ENCODE measurements around the gene DICER1.

Gene DICER1

DNA sequence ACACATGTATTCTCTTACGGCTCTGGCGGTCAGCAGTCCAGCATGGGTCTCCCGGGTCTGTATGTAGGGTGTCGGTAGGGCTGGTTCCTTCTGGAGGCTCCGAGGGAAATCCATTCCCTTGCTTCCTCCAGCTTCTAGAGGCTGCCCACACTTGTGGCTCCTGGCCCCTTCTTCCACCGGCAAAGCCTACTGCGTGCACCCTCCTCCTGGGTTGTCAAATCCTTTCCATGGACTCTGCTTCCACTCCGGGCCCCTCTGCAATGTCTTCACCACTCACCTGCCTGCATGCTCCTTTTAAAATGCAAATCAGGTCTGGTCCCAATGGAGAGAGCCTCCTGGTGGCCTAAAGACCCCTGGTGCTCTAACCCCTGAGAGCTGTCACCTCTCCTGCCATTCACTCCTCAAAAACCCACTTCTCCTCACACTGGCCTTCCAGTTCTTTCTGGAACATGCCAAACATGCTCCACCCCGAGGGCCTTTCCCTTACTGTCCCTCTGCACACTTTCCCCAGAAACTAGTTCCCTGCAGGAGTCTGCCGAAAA lies 108.5 kb downstream of the DICER1 start:
- H3K4me3 ChIP-seq (ENCODE audit: low read length) = no peak overlapping the region
- H3K4me1 ChIP-seq (ENCODE audit: insufficient read depth, low read length) = no peaks in the 10 kb centered on the region
- no peaks in the 10 kb centered on the region for H3K36me3 ChIP-seq (ENCODE audit: insufficient read depth, low read length)
- H2AFZ ChIP-seq (ENCODE audit: low read depth, low read length) = no peak overlapping the region
- no peaks in the 10 kb centered on the region for H3K9me3 ChIP-seq (ENCODE audit: low read length)
- peaks cover 3% of the 10 kb centered on the region for H3K27me3 ChIP-seq (ENCODE audit: insufficient read depth, low read length)

DNA sequence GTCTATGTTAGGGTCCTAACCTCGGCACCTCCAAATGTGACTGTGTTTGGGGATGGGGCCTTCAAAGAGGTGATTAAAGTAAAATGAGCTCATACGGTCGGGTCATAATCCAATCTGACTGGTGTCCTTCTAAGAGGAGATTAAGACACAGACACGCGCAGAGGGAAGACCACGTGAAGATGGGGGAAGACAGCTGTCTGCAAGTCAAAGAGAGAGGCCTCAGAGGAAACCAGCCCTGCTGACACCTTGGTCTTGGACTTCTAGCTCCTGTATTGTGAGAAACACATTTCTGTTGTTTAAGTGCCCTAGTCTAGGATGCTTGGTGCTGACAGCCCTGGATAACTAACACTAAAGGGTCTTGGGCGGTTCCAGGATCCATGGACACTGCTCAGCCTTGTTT lies 109.6 kb downstream of the DICER1 start:
- Histone ChIP-seq H3K36me3 (ENCODE audit: insufficient read depth, low read length) (no peaks in the 10 kb centered on the region), H3K4me1 (ENCODE audit: insufficient read depth, low read length) (no peaks in the 10 kb centered on the region), H2AFZ (ENCODE audit: low read depth, low read length) (no peak overlapping the region), H3K27me3 (ENCODE audit: insufficient read depth, low read length) (peaks cover 3% of the 10 kb centered on the region), H3K4me3 (ENCODE audit: low read length) (no peak overlapping the region), H3K9me3 (ENCODE audit: low read length) (no peaks in the 10 kb centered on the region)

DNA sequence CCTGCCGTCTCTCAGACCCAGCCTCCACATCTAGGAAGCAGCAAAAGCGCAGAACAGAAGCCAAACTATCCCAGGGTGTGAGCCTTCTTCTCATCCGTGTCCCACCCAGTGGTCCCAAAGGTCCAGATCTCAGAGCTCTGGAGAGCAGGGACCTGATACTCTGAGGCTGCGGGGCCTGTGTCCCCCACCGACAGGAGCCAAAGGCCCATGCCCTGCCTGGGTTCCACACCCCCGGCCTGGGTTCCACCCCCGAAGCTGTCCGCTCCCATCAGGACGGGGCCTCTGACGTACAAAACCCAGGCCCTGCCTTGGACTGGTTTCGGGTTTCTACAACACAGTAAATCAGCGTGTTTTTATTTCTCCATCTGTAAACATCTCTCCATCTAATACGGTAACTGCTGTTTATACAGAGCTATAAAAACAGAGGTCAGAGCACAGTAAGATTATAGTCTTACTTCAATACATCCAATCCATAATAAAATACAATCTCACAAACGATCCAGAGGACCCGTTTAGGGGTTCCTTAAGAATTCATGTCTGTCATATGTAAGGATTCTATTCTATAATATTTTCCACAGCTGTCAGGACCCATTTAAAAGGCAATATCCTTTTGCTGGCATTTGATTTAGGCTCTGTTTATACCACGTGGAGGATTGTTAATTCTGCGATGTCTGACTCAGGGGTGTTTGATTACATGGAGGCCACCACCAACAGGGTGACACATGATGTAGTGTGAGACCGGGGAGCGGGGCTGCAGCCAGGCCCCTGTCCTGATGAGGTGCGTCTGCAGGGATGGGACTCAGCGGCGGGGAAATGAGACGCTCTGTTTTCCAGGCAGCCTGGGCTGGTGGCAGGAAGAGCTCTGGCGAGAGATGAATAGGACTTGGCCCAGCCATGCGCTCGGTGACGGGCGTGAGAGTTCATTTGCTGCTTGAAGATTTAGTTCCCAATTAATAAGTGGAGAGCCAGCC lies 110.3 kb downstream of the DICER1 start:
- Histone ChIP-seq H3K4me1 (ENCODE audit: insufficient read depth, low read length) (no peaks in the 10 kb centered on the region), H3K4me3 (ENCODE audit: low read length) (no peak overlapping the region), H2AFZ (ENCODE audit: low read depth, low read length) (no peak overlapping the region), H3K36me3 (ENCODE audit: insufficient read depth, low read length) (no peaks in the 10 kb centered on the region), H3K9me3 (ENCODE audit: low read length) (no peaks in the 10 kb centered on the region), H3K27me3 (ENCODE audit: insufficient read depth, low read length) (peaks cover 3% of the 10 kb centered on the region)

DNA sequence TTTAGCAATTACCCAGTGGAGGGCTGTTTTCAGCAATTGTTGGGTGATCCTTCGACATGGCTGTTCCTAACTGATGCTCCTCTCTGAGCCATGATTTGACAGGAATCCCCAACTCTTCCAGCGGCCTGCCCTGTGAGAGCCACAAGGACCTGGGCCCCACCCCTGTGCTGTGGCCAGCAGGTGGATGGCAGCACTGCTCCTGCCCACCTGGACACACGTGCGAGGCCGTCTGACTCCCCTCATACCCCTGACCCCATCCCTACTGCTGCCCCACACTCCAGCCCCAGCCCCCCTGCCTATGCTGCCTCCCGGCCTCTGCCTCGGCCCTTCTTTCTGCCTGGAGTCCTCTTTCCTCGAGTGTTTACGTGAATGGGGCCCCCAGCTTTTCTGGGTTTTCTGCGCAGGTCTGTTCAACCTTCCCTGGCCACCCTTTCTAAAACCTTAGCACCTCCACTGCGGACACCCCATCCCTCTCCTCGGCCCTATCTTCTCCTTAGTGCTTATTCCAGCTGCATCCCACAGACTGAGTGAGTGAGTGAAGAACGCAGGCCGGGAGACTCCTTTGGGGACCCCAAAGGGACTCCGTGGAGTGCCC lies 111.4 kb downstream of the DICER1 start:
- no peak overlapping the region for H3K4me3 ChIP-seq (ENCODE audit: low read length)
- no peaks in the 10 kb centered on the region for H3K4me1 ChIP-seq (ENCODE audit: insufficient read depth, low read length)
- H3K9me3 ChIP-seq (ENCODE audit: low read length) = no peaks in the 10 kb centered on the region
- no peak overlapping the region for H2AFZ ChIP-seq (ENCODE audit: low read depth, low read length)
- no peaks in the 10 kb centered on the region for H3K36me3 ChIP-seq (ENCODE audit: insufficient read depth, low read length)
- peaks cover 3% of the 10 kb centered on the region for H3K27me3 ChIP-seq (ENCODE audit: insufficient read depth, low read length)

DNA sequence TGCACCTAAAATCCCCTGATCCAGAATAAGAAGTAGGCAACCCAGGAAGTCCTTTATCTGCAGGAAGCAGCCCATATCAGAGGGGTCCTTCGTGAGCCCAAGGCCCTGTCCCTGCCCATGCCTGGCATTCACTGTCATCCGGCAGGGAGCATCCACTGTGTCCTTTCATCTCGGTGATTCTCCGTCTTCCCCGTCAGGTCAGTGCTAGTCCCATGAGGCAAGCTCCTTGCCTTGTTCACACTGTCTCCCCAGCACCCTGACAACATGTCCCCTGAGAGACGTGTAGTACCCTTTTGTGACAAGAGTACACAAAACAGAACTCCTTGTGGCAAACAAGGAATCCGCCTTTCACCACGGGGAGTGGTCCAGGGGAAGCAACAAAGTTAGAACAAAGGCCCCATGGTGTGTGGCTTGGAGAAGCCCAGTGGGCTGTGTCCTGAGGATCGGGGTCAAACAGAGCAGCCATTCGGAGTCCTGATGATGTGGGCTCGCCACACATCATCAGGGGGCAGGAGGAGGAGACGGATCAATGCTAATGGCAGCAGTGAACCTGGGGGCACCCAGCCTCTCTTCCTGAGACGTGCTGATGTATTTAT lies 112.1 kb downstream of the DICER1 start:
- peaks cover 3% of the 10 kb centered on the region for H3K27me3 ChIP-seq (ENCODE audit: insufficient read depth, low read length)
- H3K36me3 ChIP-seq (ENCODE audit: insufficient read depth, low read length) = no peaks in the 10 kb centered on the region

DNA sequence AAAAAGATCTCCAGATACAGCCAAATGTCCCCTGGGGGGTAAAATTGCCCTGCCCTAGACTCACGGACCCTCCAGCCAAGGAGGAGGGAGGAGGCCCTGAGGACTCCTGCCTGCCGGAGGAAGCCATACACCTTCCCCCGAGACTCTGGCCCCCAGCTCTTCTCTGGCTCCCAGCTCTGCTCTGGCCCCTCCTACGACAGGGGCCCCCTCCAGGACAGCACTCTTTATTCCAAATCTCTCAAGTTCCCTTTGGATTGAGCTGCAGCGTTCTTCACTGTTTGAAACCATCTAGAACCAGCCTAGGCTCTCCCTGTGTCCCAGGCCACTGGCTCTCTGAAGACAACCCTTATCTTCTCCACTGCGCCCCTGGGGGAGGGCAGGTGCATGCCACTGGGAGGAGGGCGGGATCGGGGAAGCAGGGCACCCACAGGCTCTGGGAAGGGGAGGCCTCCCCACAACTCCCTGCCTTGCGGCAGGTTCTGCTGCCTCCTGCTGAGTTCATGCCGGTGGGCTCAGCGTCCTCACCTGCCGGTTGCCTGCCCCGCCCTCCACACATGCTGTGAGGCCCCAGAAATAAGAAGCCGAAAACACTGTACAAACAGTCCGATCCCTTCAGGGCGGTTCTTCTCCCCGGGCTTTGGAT lies 112.7 kb downstream of the DICER1 start:
- H2AFZ ChIP-seq (ENCODE audit: low read depth, low read length) = no peak overlapping the region
- no peak overlapping the region for H3K4me3 ChIP-seq (ENCODE audit: low read length)
- no peaks in the 10 kb centered on the region for H3K9me3 ChIP-seq (ENCODE audit: low read length)
- no peaks in the 10 kb centered on the region for H3K36me3 ChIP-seq (ENCODE audit: insufficient read depth, low read length)
- H3K27me3 ChIP-seq (ENCODE audit: insufficient read depth, low read length) = peaks cover 8% of the 10 kb centered on the region
- no peaks in the 10 kb centered on the region for H3K4me1 ChIP-seq (ENCODE audit: insufficient read depth, low read length)

More for the DNA sequence above, 112.1 kb downstream of the DICER1 start:
- no peaks in the 10 kb centered on the region for H3K9me3 ChIP-seq (ENCODE audit: low read length)
- no peak overlapping the region for H2AFZ ChIP-seq (ENCODE audit: low read depth, low read length)
- no peak overlapping the region for H3K4me3 ChIP-seq (ENCODE audit: low read length)
- no peaks in the 10 kb centered on the region for H3K4me1 ChIP-seq (ENCODE audit: insufficient read depth, low read length)

DNA sequence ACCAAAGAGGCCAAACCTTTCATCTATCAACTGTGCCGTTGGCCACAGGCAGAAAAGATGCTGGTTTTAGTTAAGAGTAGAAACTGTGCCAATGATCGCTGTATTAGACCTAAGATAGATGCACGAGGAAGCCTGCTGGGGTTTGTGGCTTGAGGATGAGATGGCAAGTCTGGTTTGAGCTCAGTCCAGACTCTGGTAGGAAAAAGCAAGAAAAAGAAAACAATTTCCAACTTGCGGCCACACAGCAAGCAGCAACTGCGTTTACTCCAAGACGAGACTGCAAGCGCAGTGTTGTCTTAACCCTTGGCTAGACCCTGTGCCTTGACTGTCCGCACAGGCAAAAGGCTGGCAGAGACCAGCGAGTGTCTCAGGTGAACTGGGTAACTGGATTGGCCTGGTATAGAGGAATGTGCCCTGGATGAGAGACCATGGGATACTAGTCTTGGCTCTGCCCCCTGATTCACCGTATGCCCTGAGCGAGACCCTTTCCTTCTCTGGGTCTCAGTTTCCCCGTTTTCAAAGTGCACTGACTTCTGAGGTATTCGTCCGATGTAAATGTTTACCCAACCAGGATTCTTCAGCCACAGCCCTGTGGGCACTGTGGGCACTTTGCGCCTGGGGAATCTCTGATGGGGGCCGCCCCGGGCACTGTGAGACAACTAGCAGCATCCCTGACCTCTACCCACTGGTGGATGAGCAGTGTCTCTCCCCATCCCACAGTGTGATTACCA lies 113.4 kb downstream of the DICER1 start:
- Histone ChIP-seq H3K4me1 (ENCODE audit: insufficient read depth, low read length) (no peaks in the 10 kb centered on the region), H3K27me3 (ENCODE audit: insufficient read depth, low read length) (peaks cover 8% of the 10 kb centered on the region), H3K36me3 (ENCODE audit: insufficient read depth, low read length) (no peaks in the 10 kb centered on the region), H3K9me3 (ENCODE audit: low read length) (no peaks in the 10 kb centered on the region), H2AFZ (ENCODE audit: low read depth, low read length) (no peak overlapping the region), H3K4me3 (ENCODE audit: low read length) (no peak overlapping the region)

DNA sequence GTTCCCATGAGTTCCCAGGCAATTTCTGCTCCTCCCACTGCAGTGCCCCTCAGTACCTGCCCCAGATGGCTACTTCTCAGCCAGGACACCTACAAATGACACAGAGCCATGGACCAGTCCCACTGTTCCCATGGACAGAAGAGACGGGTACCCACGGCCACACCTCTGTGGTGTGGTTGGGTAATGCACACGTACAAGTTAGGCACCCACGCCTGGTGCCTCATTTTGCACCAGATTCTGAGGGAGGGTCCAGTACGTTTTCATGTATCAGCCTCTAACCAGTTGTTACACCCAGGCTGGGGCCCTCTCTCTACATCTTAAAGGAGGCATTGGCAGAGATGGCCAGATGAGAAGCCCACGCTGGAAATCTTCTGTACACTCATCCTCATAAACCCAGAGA lies 114.0 kb downstream of the DICER1 start:
- Histone ChIP-seq H3K9me3 (ENCODE audit: low read length) (no peaks in the 10 kb centered on the region), H3K36me3 (ENCODE audit: insufficient read depth, low read length) (no peaks in the 10 kb centered on the region), H3K4me1 (ENCODE audit: insufficient read depth, low read length) (no peaks in the 10 kb centered on the region), H3K4me3 (ENCODE audit: low read length) (no peak overlapping the region), H2AFZ (ENCODE audit: low read depth, low read length) (no peak overlapping the region), H3K27me3 (ENCODE audit: insufficient read depth, low read length) (peaks cover 8% of the 10 kb centered on the region)

DNA sequence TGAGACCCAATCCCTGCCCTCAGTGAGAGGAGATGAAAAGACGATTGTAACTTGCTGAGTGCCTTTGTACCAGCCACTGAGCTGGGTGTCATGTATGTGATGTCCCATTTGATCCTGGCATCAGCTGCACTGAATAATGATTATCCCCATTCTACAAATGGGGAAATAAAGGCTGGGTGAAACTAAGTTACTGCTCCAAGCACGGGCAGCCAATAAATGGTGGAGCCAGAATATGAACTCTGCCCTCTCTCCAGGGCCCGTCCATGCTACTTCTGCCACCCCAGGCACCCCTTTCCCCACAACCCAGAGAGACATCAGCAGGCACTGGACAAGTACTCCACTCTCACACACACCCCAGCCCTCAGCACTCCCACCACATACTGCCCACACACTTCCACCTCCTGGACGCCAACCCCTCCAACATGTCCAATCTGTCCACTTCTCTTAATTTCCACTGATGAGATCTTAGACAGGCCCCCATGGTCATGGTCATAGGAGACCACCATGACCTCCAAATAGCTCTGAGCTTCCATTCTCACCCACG lies 115.8 kb downstream of the DICER1 start:
- peaks cover 8% of the 10 kb centered on the region for H3K27me3 ChIP-seq (ENCODE audit: insufficient read depth, low read length)
- no peaks in the 10 kb centered on the region for H3K9me3 ChIP-seq (ENCODE audit: low read length)
- no peaks in the 10 kb centered on the region for H3K4me1 ChIP-seq (ENCODE audit: insufficient read depth, low read length)
- no peak overlapping the region for H3K4me3 ChIP-seq (ENCODE audit: low read length)
- no peak overlapping the region for H2AFZ ChIP-seq (ENCODE audit: low read depth, low read length)
- H3K36me3 ChIP-seq (ENCODE audit: insufficient read depth, low read length) = no peaks in the 10 kb centered on the region

DNA sequence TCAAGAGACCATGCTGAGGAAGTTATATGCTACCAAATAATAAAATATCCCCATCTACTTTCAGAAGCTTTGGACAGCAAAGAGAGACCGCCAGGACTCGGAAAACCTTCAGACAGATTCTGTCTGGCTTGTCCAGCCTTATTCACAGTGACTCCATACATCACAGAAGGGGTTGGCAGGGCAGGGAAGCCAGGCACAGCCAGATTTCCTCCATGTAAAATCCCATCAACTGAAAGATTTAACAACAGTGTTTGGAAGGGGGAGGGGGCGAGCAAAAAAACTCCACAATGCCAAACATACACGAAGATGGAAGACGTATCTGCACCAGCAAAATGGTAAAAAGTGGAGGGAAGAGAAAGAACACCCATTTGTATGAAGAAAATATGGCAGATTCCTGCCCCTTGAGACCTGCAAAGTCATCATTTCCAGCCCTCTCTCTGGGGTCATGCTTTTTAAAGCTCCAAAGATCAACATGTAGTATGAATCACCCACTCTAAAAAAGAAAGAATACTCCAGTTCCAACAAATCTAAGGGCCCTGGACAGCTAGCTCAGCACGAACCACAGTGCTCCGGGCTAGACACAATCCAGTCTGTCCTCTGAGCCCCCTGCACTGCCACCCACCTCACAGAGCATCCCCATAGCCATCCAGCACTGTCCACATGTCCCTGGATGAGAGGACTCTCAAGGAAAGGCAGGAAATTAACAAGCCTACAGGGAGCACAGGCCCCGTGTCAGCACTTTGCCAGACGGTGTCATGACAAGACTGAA lies 116.4 kb downstream of the DICER1 start:
- Histone ChIP-seq H3K9me3 (ENCODE audit: low read length) (no peaks in the 10 kb centered on the region), H2AFZ (ENCODE audit: low read depth, low read length) (no peak overlapping the region), H3K27me3 (ENCODE audit: insufficient read depth, low read length) (peaks cover 8% of the 10 kb centered on the region)

DNA sequence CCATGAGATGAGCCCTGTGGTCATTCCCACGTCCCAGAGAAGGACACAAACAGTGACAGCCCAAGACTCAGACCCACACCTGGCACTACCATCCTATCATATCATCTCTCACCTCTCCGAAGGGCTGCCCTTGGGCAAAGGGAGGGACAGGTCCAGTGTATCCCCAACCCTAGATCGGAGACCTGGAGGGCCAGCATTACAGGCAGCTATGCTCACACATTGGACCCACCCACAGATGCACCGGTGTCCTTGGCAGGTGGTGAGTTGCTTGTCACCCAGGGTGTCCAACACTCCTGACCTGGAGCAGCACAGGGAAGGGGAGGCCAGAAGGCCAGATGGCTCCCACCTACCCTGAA lies 117.4 kb downstream of the DICER1 start:
- H3K36me3 ChIP-seq (ENCODE audit: insufficient read depth, low read length) = no peaks in the 10 kb centered on the region
- H3K4me3 ChIP-seq (ENCODE audit: low read length) = no peak overlapping the region
- no peak overlapping the region for H2AFZ ChIP-seq (ENCODE audit: low read depth, low read length)
- no peaks in the 10 kb centered on the region for H3K4me1 ChIP-seq (ENCODE audit: insufficient read depth, low read length)
- H3K9me3 ChIP-seq (ENCODE audit: low read length) = no peaks in the 10 kb centered on the region
- peaks cover 5% of the 10 kb centered on the region for H3K27me3 ChIP-seq (ENCODE audit: insufficient read depth, low read length)

More for the DNA sequence above, 116.4 kb downstream of the DICER1 start:
- no peaks in the 10 kb centered on the region for H3K36me3 ChIP-seq (ENCODE audit: insufficient read depth, low read length)
- H3K4me1 ChIP-seq (ENCODE audit: insufficient read depth, low read length) = no peaks in the 10 kb centered on the region
- no peak overlapping the region for H3K4me3 ChIP-seq (ENCODE audit: low read length)

Data from neuron (in vitro differentiated cells).